Measurements from ENCODE around the gene RPS27L.

RPS27L gene

DNA sequence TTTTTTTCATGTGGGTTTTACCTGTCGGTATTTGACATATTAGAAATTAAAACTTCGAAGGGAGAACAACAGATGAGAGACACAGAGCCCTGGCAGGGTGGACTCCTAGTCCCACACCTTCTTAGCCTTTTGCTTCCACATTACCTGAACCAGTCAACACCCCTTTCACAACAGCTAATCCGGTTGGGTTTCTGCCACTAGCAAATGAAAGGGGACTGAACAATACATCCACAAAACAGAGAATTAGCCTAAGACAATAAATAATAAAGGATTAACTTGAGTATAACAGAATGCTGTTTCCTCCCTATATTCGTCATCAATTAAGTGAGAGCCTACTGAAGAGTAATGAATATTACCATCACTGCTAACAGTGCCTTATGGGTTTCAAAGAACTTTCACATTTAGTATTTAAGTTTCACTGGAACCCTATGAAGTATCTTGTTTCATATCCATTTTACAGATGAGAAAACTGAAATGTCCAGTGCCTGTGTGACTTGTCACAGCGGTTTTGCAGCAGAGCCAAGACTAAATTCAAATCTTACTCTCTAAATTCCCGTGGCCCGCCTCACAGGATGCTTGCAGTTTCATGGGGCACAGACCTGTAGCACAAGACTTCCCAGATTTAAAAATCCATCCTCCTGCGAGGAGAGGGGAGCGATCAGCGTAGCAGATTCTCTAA is 31.1 kb upstream of the RPS27L start:
- no peak for DNase-seq (ENCODE audit: low spot score)

- no peak for DNase-seq (ENCODE audit: low spot score)
These were observed 30.4 kb upstream of the RPS27L start for GRCh38 chr15:63187589-63188226.

GRCh38 chr15:63186065-63186464 is 28.8 kb upstream of the RPS27L start:
- no peak for DNase-seq (ENCODE audit: low spot score)

DNA sequence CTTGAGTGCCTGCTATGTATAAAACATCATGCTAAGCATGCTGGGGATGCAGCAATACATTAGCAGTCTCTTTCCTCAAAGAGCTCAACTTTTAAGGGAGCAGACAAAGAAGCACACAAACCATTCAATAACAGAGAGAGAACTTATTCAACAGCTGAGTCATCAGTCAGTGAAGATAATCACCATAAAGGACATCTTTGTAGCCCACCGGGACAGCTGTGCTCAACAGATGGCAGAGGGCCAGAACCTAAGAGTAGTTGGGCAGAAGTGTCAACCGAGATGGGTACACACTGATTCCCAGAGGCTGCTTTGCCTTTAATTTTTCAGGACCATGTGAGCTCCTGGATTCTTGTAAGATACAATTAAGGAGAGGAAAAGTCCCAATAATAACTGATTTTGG is 27.9 kb upstream of the RPS27L start:
- DNase-seq (ENCODE audit: low spot score) = no peak

DNA sequence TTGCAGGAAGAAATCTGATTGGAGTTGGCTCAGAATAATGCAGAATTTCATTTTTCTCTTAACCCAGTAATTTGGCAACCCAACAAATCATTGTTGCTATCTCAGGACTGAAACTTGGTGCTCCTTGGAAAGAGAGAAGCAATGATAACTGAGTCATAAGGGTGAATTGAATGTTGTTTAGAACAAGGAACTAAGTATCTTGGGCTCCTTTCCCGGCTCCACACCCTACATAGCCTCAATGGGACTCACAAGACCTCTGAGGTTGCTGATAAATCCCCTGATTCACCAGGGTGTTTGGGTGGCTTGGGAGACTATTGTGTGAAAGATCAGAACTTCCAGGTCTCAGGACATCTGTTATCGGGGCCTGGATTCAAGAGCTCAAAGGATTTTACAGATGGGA is 24.4 kb upstream of the RPS27L start:
- no peak for DNase-seq (ENCODE audit: low spot score)

DNA sequence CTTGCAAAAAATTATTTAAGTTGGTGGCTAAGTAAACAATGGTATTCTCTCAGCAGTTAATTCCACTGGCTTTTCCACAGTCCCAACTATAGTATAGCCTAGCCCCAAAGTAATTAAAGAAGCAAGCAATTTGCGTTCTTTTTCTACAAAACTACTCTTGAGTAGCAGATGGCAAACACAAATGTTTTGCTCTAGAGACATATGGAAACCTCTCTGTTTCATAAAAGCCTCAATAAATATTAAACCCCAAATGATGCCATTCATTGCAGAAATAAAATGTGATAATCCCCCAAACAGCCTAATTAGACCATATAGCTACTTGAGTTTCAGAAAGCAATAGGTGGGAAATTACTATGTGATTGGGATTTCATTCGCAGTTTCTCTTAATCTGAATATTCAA is 23.5 kb upstream of the RPS27L start:
- no peak for DNase-seq (ENCODE audit: low spot score)

DNA sequence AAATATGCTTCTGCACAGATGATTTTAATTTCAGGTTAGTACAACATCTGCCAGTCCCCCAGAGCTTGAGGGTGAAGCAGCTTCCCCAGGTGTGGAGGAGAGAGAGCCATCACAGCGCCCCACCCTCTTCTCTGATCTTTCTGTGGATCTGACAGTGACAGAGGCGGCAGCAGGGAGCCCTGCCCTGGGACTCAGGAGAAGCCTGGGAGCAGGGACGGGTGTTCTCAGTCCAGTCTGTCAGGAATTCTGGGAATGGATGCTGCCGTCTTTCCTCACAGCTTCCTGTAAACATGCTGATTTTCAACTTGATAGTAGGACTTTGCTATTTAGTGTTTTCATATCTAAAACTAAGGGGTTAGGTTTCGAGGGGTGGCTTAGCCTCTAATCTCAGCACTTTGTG is 20.8 kb upstream of the RPS27L start:
- DNase-seq (ENCODE audit: low spot score) = no peak

DNA sequence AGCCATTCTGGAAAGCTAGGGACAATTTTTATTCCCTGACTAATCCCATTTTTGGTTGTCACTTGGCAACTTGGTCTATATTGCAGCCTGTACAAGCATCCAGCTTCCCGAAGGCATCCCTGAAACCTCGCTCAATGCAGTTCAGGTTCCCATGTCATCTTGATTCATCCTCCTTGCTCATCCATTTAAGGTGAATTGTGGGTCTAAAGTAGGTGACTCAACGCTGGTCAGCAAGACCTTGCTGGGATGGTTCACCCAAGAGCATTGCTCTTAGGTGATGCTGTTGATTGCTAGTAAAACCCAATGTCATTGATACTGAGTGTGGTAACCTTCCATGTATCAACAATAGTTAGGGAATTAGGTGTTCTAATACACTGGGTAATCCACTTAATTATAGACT is 19.0 kb upstream of the RPS27L start:
- no peak for DNase-seq (ENCODE audit: low spot score)

- no peak for DNase-seq (ENCODE audit: low spot score)
These were observed 15.7 kb upstream of the RPS27L start for GRCh38 chr15:63172851-63173451.

DNA sequence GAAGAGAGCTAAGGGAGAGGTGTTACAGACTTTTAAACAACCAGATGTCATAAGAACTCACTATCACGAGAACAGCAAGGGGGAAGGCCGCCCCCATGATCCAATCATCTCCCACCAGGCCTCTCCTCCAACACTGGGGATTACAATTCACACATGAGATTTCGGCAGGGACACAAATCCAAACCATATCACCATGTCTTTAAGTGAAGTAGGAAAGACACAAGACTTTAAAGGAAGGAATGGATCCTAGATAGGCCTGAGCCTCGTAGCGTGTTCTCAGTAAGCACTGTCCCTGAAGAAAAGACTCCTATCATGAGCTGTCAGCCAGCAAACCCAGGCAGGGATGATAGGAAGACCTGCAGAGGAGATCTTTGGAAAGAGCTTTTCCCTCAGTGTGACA is 15.1 kb upstream of the RPS27L start:
- no peak for DNase-seq (ENCODE audit: low spot score)

DNA sequence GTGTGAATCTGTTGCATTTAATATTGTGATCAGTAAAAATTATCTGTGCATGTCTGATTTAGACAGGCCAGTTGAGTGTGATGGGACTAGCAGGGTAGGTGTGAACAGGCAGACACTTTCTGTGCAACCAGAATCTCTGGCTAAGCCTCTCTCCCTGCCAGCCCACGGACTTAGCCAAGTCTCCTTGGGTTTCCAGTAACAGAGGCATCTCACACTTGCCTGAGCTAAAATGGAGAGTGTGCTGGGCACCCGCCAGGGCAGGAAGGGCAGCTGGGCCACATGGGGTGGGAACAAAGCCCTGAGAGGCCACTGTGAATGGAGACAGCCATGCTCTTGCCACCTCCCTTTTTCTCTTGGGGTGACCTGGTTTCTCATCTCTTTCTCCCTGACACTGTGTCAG is 12.5 kb upstream of the RPS27L start:
- no peak for DNase-seq (ENCODE audit: low spot score)

- DNase-seq (ENCODE audit: low spot score) = no peak
These were observed 8.9 kb upstream of the RPS27L start for GRCh38 chr15:63166219-63166618.

- DNase-seq (ENCODE audit: low spot score) = no peak
These were observed 8.0 kb upstream of the RPS27L start for GRCh38 chr15:63165166-63165859.

DNA sequence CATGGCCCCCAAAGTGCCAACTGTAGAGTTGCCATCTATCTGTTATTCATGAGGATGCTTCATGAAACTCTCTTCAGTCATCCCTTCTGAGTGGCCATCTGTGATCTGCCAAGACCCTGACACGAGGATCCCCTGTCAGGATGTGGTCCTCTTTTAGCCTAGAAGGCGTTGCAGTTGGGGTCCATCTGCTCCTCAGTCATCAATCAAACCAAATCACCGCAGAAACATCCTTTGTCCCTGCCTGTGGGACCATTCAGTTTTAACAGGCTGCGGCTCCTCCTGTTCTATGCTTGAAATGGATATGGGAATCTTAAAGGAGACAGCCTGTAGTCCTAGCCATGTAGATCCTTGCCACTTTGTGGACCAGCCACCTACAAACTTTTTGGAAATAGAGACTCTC is 5.9 kb upstream of the RPS27L start:
- no peak for DNase-seq (ENCODE audit: low spot score)

DNA sequence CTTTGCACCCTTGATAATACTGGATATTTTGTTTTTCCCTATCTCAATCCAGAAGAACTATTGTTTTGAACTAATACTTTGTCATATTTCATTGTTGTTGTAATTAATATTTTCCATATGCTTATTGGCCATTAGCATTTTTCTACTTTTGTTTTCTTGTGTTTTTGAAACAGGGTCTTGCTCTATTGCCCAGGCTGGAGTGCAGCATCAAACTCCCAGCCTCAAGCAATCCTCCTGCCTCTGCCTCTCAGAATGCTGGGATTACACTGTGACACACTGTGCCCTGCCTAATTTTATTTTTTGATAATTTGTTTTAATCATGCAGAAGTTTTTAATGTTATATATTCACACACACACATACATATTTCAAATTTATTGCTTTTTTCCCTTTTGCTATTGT is 3.4 kb upstream of the RPS27L start:
- DNase-seq (ENCODE audit: low spot score) = no peak

- DNase-seq (ENCODE audit: low spot score) = peak; percentile 54
These were observed 684 bp upstream of the RPS27L start for GRCh38 chr15:63157891-63158431.

DNA sequence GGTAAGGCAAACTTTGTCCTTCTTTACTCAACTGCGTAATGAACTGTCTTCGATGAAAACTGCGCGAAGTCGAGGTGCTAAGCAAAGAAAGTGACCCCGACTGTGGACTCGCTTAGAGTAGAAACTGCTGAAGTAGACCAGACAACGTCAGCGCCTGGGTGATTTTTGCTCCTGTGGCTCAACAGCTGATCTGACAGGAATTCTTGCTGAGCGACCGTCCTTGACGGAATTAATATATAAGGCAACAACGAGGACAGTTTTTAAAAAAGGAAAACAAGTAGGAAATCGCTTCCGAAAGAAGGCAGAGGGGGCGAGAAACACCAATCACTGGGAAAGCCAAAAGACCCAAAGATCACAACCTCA is 541 bp downstream of the RPS27L start:
- no peak for DNase-seq (ENCODE audit: low spot score)

DNA sequence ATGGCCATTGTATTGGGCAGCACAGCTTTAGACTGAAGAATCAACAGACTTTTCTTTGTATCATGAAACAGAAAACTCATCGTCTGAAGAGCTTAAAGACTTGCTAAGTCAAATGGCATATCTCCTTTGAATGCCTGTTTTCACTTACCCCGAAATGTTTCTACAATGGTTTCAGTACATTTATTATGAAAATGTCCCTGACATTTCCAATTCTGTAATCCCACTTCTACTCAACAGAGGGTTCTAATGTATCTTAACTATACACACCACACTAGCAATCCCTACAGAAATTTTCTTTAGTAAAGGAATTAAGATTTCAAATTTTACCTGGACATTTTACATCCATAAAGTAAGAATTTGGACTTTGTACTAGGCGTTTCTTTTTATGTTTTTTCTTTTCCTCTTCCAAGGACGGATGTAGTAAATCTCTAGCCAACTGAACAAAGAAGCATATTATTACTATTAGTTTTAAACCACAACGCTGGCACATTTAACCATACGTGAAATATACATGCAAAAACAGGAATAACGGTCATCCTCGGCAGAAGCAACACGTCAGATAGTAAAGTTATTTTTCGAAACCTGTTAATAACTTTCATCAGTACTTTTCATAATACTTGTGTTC is 1.1 kb downstream of the RPS27L start:
- DNase-seq (ENCODE audit: low spot score) = no peak

GRCh38 chr15:63155486-63155885 is 1.8 kb downstream of the RPS27L start:
- DNase-seq (ENCODE audit: low spot score) = no peak

GRCh38 chr15:63151665-63152064 is 5.6 kb downstream of the RPS27L start:
- no peak for DNase-seq (ENCODE audit: low spot score)

- DNase-seq (ENCODE audit: low spot score) = no peak
These were observed 10.6 kb downstream of the RPS27L start for GRCh38 chr15:63146684-63147083.

DNA sequence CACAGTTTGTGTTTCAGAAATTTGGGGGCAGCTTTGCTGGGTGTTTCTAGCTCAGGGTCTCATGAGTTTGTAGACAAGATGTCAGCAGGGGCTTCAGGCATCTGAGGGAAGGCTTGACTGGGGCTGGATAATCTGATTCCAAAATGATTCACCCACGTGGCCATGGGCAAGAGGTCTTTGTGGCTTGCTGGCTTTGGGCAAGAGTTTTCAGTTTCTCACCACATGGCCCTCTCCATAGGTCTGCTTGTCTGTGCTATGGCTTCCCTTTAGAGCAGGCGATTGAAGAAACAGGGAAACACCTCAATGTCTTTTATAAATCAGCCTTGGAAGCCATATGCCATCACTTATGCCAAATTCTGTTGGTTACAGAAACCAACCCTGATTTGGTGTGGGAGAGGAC is 11.9 kb downstream of the RPS27L start:
- DNase-seq (ENCODE audit: low spot score) = no peak

DNA sequence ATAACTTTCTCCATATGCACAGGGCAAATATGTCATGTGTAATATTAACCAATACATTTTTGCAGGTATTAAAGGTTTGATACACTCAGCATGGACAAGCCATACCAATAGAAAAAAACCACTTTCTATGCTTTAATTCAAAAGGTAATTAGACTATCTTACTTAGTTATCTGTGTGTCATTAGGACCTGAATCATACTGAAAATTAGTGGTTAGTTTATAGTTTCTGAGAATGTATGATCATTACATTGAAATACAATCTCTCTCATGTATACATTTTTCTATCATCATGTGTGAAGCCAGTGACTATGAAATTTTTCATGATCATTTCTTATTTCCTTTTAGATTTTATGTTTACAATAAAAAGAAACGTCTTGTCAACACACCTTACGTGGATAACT is 16.3 kb downstream of the RPS27L start:
- no peak for DNase-seq (ENCODE audit: low spot score)
